ENCODE results near the gene ABCC3.

DNA sequence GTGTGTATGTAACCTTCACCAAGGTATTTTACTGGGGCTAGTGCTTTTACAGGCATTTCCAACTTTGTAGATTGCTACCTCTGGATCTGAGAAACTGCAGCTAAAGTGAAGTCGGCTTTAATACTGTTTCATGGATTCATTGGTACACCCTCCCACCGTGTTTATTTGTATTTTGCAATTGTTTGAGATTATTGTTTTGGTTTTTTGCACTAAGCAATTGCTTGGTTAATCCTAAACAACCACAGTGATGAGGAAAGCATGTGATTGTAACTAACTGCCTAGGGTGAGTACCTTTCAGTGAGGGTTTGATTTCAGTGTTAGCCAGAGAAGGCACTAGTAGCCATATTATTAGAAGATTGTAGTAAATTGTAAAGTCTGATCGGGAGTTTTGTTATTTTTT, 88.1 kb downstream of the ABCC3 start:
- TF ChIP-seq, protein P1, sequence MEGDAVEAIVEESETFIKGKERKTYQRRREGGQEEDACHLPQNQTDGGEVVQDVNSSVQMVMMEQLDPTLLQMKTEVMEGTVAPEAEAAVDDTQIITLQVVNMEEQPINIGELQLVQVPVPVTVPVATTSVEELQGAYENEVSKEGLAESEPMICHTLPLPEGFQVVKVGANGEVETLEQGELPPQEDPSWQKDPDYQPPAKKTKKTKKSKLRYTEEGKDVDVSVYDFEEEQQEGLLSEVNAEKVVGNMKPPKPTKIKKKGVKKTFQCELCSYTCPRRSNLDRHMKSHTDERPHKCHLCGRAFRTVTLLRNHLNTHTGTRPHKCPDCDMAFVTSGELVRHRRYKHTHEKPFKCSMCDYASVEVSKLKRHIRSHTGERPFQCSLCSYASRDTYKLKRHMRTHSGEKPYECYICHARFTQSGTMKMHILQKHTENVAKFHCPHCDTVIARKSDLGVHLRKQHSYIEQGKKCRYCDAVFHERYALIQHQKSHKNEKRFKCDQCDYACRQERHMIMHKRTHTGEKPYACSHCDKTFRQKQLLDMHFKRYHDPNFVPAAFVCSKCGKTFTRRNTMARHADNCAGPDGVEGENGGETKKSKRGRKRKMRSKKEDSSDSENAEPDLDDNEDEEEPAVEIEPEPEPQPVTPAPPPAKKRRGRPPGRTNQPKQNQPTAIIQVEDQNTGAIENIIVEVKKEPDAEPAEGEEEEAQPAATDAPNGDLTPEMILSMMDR (IDR thresholded peaks at IDR 0.05) = no peak
- TF ChIP-seq POLR2A (IDR thresholded peaks at IDR 0.05) = no peak
